Ascending aorta (tissue), 2 donors: Measurements from ENCODE around the gene ATG9B. TPM values are rescaled to one million over a fixed set of nuclear protein-coding genes. Genes with fewer than 3 reads are reported as not detected.

Experiments
- DNase-seq, 2 donors: peaks; one replicate each; pipeline ENCODE4 v3.0.0-alpha.2; 2019; ENCODE audit warnings: low spot score in 2 of 2
- H3K27ac ChIP-seq, 2 donors: fragments of 200-600 bp; sonication (generic); one replicate each; pipeline ENCODE4 v1.5.1; 2016 to 2017; ENCODE audit warnings: mild to moderate bottlenecking in 1 of 2
- H3K27me3 ChIP-seq: fragments of 200-600 bp; sonication (generic); one replicate; pipeline ENCODE4 v1.5.1; 2017
- H3K36me3 ChIP-seq, 2 donors: fragments of 200-600 bp; sonication (generic); one replicate each; pipeline ENCODE4 v1.5.1; 2016
- H3K4me1 ChIP-seq, 2 donors: fragments of 200-600 bp; sonication (generic); one replicate each; pipeline ENCODE4 v1.5.1; 2016 to 2017; ENCODE audit warnings: mild to moderate bottlenecking in 1 of 2
- H3K4me3 ChIP-seq, 2 donors: fragments of 200-600 bp; sonication (generic); one replicate each; pipeline ENCODE4 v1.5.1; 2016 to 2017; ENCODE audit warnings: mild to moderate bottlenecking in 1 of 2
- H3K9me3 ChIP-seq, 2 donors: fragments of 200-600 bp; sonication (generic); one replicate each; pipeline ENCODE4 v1.5.1; 2016
- CTCF ChIP-seq, 3 experiments: fragments of 200-600 bp in 2 of 3; fragments of 450-650 bp in 1 of 3; sonication (generic) in 2 of 3; IDR thresholded peaks; one replicate each; pipeline ENCODE4 v1.5.1; 2016 to 2019; ENCODE audit warnings: antibody characterized with exemption in 3 of 3, mild to moderate bottlenecking in 1 of 3, moderate library complexity in 1 of 3
- intact Hi-C: fragments of 100-400 bp; cut with DNase I; formaldehyde crosslinking; loops from one replicate; pipeline ENCODE4 v1.15.1; 2023
- total RNA-seq: library from RNA; depleted of rRNA; stranded (reverse); fragments of >200 nt; gene quantifications from one replicate; pipeline ENCODE4 v1.1.0, GENCODE V29; 2016

Gene ATG9B
- total RNA-seq, 1 donor from 2014 or later = not detected

GRCh38 chr7:151038951-151039849 is 14.9 kb upstream of the ATG9B start:
- no peaks in the 10 kb centered on the region for H3K9me3 ChIP-seq
- no peak for TF ChIP-seq CTCF (IDR thresholded peaks at IDR 0.05)
- intact Hi-C loops = loop anchor here (2.0 kb wide), 1 partner anchor 18 kb away; the partner anchor contains the start of gene CDK5

GRCh38 chr7:151035902-151036301 is 11.6 kb upstream of the ATG9B start:
- H3K27me3 ChIP-seq = no peaks in the 10 kb centered on the region
- no peak overlapping the region for H3K27ac ChIP-seq
- peaks cover 6 to 9% of the 10 kb centered on the region in 2 donors for H3K4me1 ChIP-seq
- H3K9me3 ChIP-seq = no peaks in the 10 kb centered on the region
- no peak overlapping the region for H3K4me3 ChIP-seq
- intact Hi-C loops = no loop called here
- no peak for DNase-seq
- TF ChIP-seq CTCF (IDR thresholded peaks at IDR 0.05) = no peak
- peaks cover 21 to 32% of the 10 kb centered on the region in 2 donors for H3K36me3 ChIP-seq

More at GRCh38 chr7:151038951-151039849, 14.9 kb upstream of the ATG9B start:
- DNase-seq = peak; percentile 73 to 92
- Histone ChIP-seq H3K4me1 (peaks cover 6 to 9% of the 10 kb centered on the region in 2 donors), H3K36me3 (peaks cover 27 to 40% of the 10 kb centered on the region in 2 donors), H3K4me3 (no peak overlapping the region), H3K27me3 (no peaks in the 10 kb centered on the region), H3K27ac (peak overlapping the region; percentile 52 to 62)

- H3K4me1 ChIP-seq = peaks cover 6 to 9% of the 10 kb centered on the region in 2 donors
- peaks cover 21 to 32% of the 10 kb centered on the region in 2 donors for H3K36me3 ChIP-seq
- no peak overlapping the region for H3K27ac ChIP-seq
- intact Hi-C loops = no loop called here
- DNase-seq = no peak
- H3K4me3 ChIP-seq = no peak overlapping the region
- no peak for TF ChIP-seq CTCF (IDR thresholded peaks at IDR 0.05)
- no peaks in the 10 kb centered on the region for H3K9me3 ChIP-seq
- H3K27me3 ChIP-seq = no peaks in the 10 kb centered on the region
These were observed 10.9 kb upstream of the ATG9B start for GRCh38 chr7:151035026-151035717.

- no peak overlapping the region for H3K27ac ChIP-seq
- intact Hi-C loops = no loop called here
- DNase-seq = no peak
- H3K9me3 ChIP-seq = no peaks in the 10 kb centered on the region
- peaks cover 21 to 32% of the 10 kb centered on the region in 2 donors for H3K36me3 ChIP-seq
- H3K27me3 ChIP-seq = no peaks in the 10 kb centered on the region
- peaks cover 6 to 11% of the 10 kb centered on the region in 2 donors for H3K4me1 ChIP-seq
- no peak for TF ChIP-seq CTCF (IDR thresholded peaks at IDR 0.05)
- no peak overlapping the region for H3K4me3 ChIP-seq
These were observed 10.2 kb upstream of the ATG9B start for GRCh38 chr7:151034312-151035025.

- Histone ChIP-seq H3K4me1 (peaks cover 4 to 13% of the 10 kb centered on the region in 2 donors), H3K9me3 (no peaks in the 10 kb centered on the region), H3K4me3 (no peak overlapping the region), H3K27ac (no peak overlapping the region), H3K27me3 (no peaks in the 10 kb centered on the region), H3K36me3 (peaks cover 21 to 32% of the 10 kb centered on the region in 2 donors)
- intact Hi-C loops = no loop called here
- no peak for TF ChIP-seq CTCF (IDR thresholded peaks at IDR 0.05)
- no peak for DNase-seq
These were observed 9.6 kb upstream of the ATG9B start for GRCh38 chr7:151033864-151034249.
